ENCODE data around the gene TNFRSF13B. TPM values are rescaled to one million over a fixed set of nuclear protein-coding genes. Genes with fewer than 3 reads are reported as not detected.
"Not testable (repeated sequence)": the region's sequence is repeated elsewhere in the genome, so short reads cannot be mapped to it uniquely, and the experiment has no call there.

Gene TNFRSF13B
- total RNA-seq, 4 donors from 2014 or later = not detected

GRCh38 chr17:17004251-17004996, 32.5 kb upstream of the TNFRSF13B start:
- Histone ChIP-seq H3K4me1 (peaks cover 5 to 12% of the 10 kb centered on the region in 2 donors), H3K27me3 (no peaks in the 10 kb centered on the region), H3K4me3 (replicated peaks in 1 of 3) (no peak overlapping the region), H3K27ac (no peak overlapping the region), H3K9me3 (no peaks in the 10 kb centered on the region), H3K36me3 (no peaks in the 10 kb centered on the region)
- no peak for TF ChIP-seq CTCF (IDR thresholded peaks at IDR 0.05)
- no peak for TF ChIP-seq POLR2A (IDR thresholded peaks at IDR 0.05)
- intact Hi-C loops (cut with DNase I) = loop anchor here (5.0 to 10.0 kb wide), 3 partner anchors 130 to 308 kb away; no protein-coding TSS in a partner anchor
- DNase-seq = peak in 1 of 2 donors; percentile 57
- 75 to 78% methylated on average over 19 of the region's 19 CpGs for WGBS, 2 donors

GRCh38 chr17:17002731-17003715, 31.1 kb upstream of the TNFRSF13B start:
- WGBS, 2 donors = 87 to 94% methylated on average over 13 to 19 of the region's 20 CpGs
- H3K9me3 ChIP-seq; H3K4me1 ChIP-seq; H3K27me3 ChIP-seq; H3K4me3 ChIP-seq (replicated peaks in 1 of 3); H3K27ac ChIP-seq; DNase-seq; H3K36me3 ChIP-seq: not testable (repeated sequence)
- intact Hi-C loops (cut with DNase I) = loop anchor here (5.0 to 10.0 kb wide), 3 partner anchors 132 to 309 kb away; no protein-coding TSS in a partner anchor

- peaks cover 5 to 6% of the 10 kb centered on the region in 2 donors for H3K4me1 ChIP-seq
- peak; percentile 87 to 89 for DNase-seq
- 18 to 26% methylated on average over 18 to 21 of the region's 22 CpGs for WGBS, 2 donors
- no peaks in the 10 kb centered on the region for H3K9me3 ChIP-seq
- H3K27me3 ChIP-seq = no peaks in the 10 kb centered on the region
- no peaks in the 10 kb centered on the region for H3K36me3 ChIP-seq
- H3K4me3 ChIP-seq (replicated peaks in 1 of 3) = no peak overlapping the region
- H3K27ac ChIP-seq = no peak overlapping the region
- intact Hi-C loops (cut with DNase I) = loop anchor here (5.0 to 10.0 kb wide), 3 partner anchors 133 to 310 kb away; no protein-coding TSS in a partner anchor
- peak in 5 of 6 experiments; percentile 83 to 98 (median 95) for TF ChIP-seq CTCF (IDR thresholded peaks at IDR 0.05)
- TF ChIP-seq POLR2A (IDR thresholded peaks at IDR 0.05) = no peak
Observed at GRCh38 chr17:17001874-17002520, 30.1 kb upstream of the TNFRSF13B start.

- H3K27me3 ChIP-seq = no peaks in the 10 kb centered on the region
- WGBS, 2 donors = 77 to 80% methylated on average over 9 of the region's 9 CpGs
- TF ChIP-seq CTCF (IDR thresholded peaks at IDR 0.05) (no peak), POLR2A (IDR thresholded peaks at IDR 0.05) (no peak)
- H3K4me3 ChIP-seq (replicated peaks in 1 of 3) = no peak overlapping the region
- no peak for DNase-seq
- no peaks in the 10 kb centered on the region for H3K36me3 ChIP-seq
- peaks cover 5 to 6% of the 10 kb centered on the region in 2 donors for H3K4me1 ChIP-seq
- intact Hi-C loops (cut with DNase I) = loop anchor here (5.0 to 10.0 kb wide), 3 partner anchors 134 to 311 kb away; no protein-coding TSS in a partner anchor
- H3K9me3 ChIP-seq = no peaks in the 10 kb centered on the region
- H3K27ac ChIP-seq = no peak overlapping the region
Observed at GRCh38 chr17:17001076-17001777, 29.3 kb upstream of the TNFRSF13B start.
